Fibroblast of peridontal ligament (primary cell): ENCODE measurements around the gene BRIP1.

Experiments
- DNase-seq: peaks from one replicate; pipeline ENCODE4 v3.0.0-alpha.2; 2010; ENCODE audit errors: extremely low read depth

Gene BRIP1

GRCh38 chr17:61663310-61663709, 200.0 kb downstream of the BRIP1 start:
- peak; percentile 12 for DNase-seq

GRCh38 chr17:61662741-61663140, 200.6 kb downstream of the BRIP1 start:
- peak; percentile 88 for DNase-seq

GRCh38 chr17:61662186-61662585, 201.1 kb downstream of the BRIP1 start:
- no peak for DNase-seq

GRCh38 chr17:61660746-61661485, 202.4 kb downstream of the BRIP1 start:
- DNase-seq: no peak

- DNase-seq: no peak
These were observed 203.9 kb downstream of the BRIP1 start for GRCh38 chr17:61659437-61659836.

GRCh38 chr17:61658183-61658582, 205.1 kb downstream of the BRIP1 start:
- DNase-seq: peak; percentile 23

- no peak for DNase-seq
These were observed 206.0 kb downstream of the BRIP1 start for GRCh38 chr17:61657338-61657737.

GRCh38 chr17:61656721-61657217, 206.6 kb downstream of the BRIP1 start:
- no peak for DNase-seq

GRCh38 chr17:61650749-61651148, 212.6 kb downstream of the BRIP1 start:
- DNase-seq: no peak

GRCh38 chr17:61648587-61648986, 214.7 kb downstream of the BRIP1 start:
- no peak for DNase-seq

- DNase-seq: peak; percentile 89
These were observed 216.3 kb downstream of the BRIP1 start for GRCh38 chr17:61647047-61647446.

GRCh38 chr17:61646482-61646881, 216.8 kb downstream of the BRIP1 start:
- no peak for DNase-seq

- no peak for DNase-seq
These were observed 217.4 kb downstream of the BRIP1 start for GRCh38 chr17:61645920-61646319.

GRCh38 chr17:61644800-61645774, 218.2 kb downstream of the BRIP1 start:
- DNase-seq: no peak

- no peak for DNase-seq
These were observed 220.6 kb downstream of the BRIP1 start for GRCh38 chr17:61642768-61643167.

- no peak for DNase-seq
These were observed 221.6 kb downstream of the BRIP1 start for GRCh38 chr17:61641715-61642114.

- DNase-seq: no peak
These were observed 222.2 kb downstream of the BRIP1 start for GRCh38 chr17:61641084-61641483.

GRCh38 chr17:61639818-61640217, 223.5 kb downstream of the BRIP1 start:
- DNase-seq: no peak

- DNase-seq: no peak
These were observed 225.2 kb downstream of the BRIP1 start for GRCh38 chr17:61638087-61638486.

- peak; percentile 83 for DNase-seq
These were observed 227.4 kb downstream of the BRIP1 start for GRCh38 chr17:61635913-61636432.

GRCh38 chr17:61634942-61635538, 228.3 kb downstream of the BRIP1 start:
- DNase-seq: no peak

- DNase-seq: no peak
These were observed 229.3 kb downstream of the BRIP1 start for GRCh38 chr17:61634011-61634539.
